GM19463 (cell line): ENCODE measurements around the gene OR7G1.
"Not testable (repeated sequence)": the region's sequence is repeated elsewhere in the genome, so short reads cannot be mapped to it uniquely, and the experiment has no call there.

ENCODE experiments used
- ATAC-seq: cut with Tn5 transposase; IDR thresholded peaks from one replicate; pipeline ENCODE4 v1.9.1; 2021; ENCODE audit warnings: mild to moderate bottlenecking, moderate library complexity; ENCODE audit not compliant: unreplicated experiment

The OR7G1 gene

GRCh38 chr19:9078651-9079050 is 36.9 kb downstream of the OR7G1 start:
- ATAC-seq, result no peak

- no peak for ATAC-seq
Observed at GRCh38 chr19:9076901-9077300, 38.7 kb downstream of the OR7G1 start.

GRCh38 chr19:9075064-9075949 is 40.3 kb downstream of the OR7G1 start:
- ATAC-seq, result no peak

GRCh38 chr19:9073806-9074205 is 41.8 kb downstream of the OR7G1 start:
- ATAC-seq, result no peak

GRCh38 chr19:9071720-9072119 is 43.8 kb downstream of the OR7G1 start:
- ATAC-seq, result not testable (repeated sequence)

- ATAC-seq, result no peak
Observed at GRCh38 chr19:9070066-9070465, 45.5 kb downstream of the OR7G1 start.

- no peak for ATAC-seq
Observed at GRCh38 chr19:9065457-9066014, 50.0 kb downstream of the OR7G1 start.
